Endothelial cell (in vitro differentiated cells): Measurements from ENCODE around the gene SLC25A13. TPM values are rescaled to one million over a fixed set of nuclear protein-coding genes. Genes with fewer than 3 reads are reported as not detected.

Experiments
- DNase-seq: peaks from one replicate; pipeline ENCODE4 v3.0.0; 2021; ENCODE audit warnings: low spot score
- H3K27ac Mint-ChIP-seq: one replicate; pipeline ENCODE4 v1.8.0; 2021; ENCODE audit warnings: mixed read lengths, inconsistent platforms; ENCODE audit not compliant: unreplicated experiment
- H3K27me3 Mint-ChIP-seq: one replicate; pipeline ENCODE4 v1.8.0; 2021; ENCODE audit warnings: mild to moderate bottlenecking, moderate library complexity, mixed read lengths, inconsistent platforms; ENCODE audit not compliant: unreplicated experiment
- H3K36me3 Mint-ChIP-seq: one replicate; pipeline ENCODE4 v1.8.0; 2021; ENCODE audit warnings: mild to moderate bottlenecking, low read depth, mixed read lengths, inconsistent platforms; ENCODE audit not compliant: unreplicated experiment
- H3K4me1 Mint-ChIP-seq: one replicate; pipeline ENCODE4 v1.8.0; 2021; ENCODE audit warnings: mild to moderate bottlenecking, mixed read lengths, inconsistent platforms; ENCODE audit not compliant: unreplicated experiment
- H3K4me3 Mint-ChIP-seq: one replicate; pipeline ENCODE4 v1.8.0; 2021; ENCODE audit warnings: mild to moderate bottlenecking, mixed read lengths, inconsistent platforms; ENCODE audit not compliant: unreplicated experiment
- H3K9me3 Mint-ChIP-seq: one replicate; pipeline ENCODE4 v1.8.0; 2021; ENCODE audit warnings: mixed read lengths, inconsistent platforms; ENCODE audit not compliant: unreplicated experiment
- CTCF ChIP-seq: fragments of 200-600 bp; sonication (generic); IDR thresholded peaks from one replicate; pipeline ENCODE4 v1.5.0; 2021; ENCODE audit warnings: antibody characterized with exemption; ENCODE audit not compliant: unreplicated experiment
- total RNA-seq: library from RNA; stranded (reverse); fragmentation: NEBNext Ultra II Directional; extraction: Animal tissue kit (Norgen Biotek cat#: 25700); gene quantifications from one replicate; pipeline ENCODE4 v1.2.1, GENCODE V29; 2021; ENCODE audit not compliant: unreplicated experiment

Gene SLC25A13
- total RNA-seq, 1 donor from 2014 or later = 69.6 TPM

GRCh38 chr7:96120445-96121225 is 201.3 kb downstream of the SLC25A13 start:
- Mint-ChIP-seq H3K27me3 (peaks cover 4% of the 10 kb centered on the region), H3K4me3 (no peak overlapping the region), H3K27ac (no peak overlapping the region), H3K36me3 (peaks cover 4% of the 10 kb centered on the region), H3K9me3 (no peaks in the 10 kb centered on the region), H3K4me1 (peaks cover 12% of the 10 kb centered on the region)
- DNase-seq = no peak
- no peak for TF ChIP-seq CTCF

GRCh38 chr7:96118449-96119001 is 203.4 kb downstream of the SLC25A13 start:
- H3K27ac Mint-ChIP-seq = no peak overlapping the region
- no peak for TF ChIP-seq CTCF
- H3K9me3 Mint-ChIP-seq = no peaks in the 10 kb centered on the region
- peaks cover 4% of the 10 kb centered on the region for H3K36me3 Mint-ChIP-seq
- H3K4me1 Mint-ChIP-seq = peaks cover 7% of the 10 kb centered on the region
- H3K27me3 Mint-ChIP-seq = peaks cover 4% of the 10 kb centered on the region
- DNase-seq = no peak
- no peak overlapping the region for H3K4me3 Mint-ChIP-seq

- peaks cover 4% of the 10 kb centered on the region for H3K27me3 Mint-ChIP-seq
- no peak for DNase-seq
- no peak overlapping the region for H3K4me3 Mint-ChIP-seq
- no peak for TF ChIP-seq CTCF
- H3K27ac Mint-ChIP-seq = no peak overlapping the region
- no peaks in the 10 kb centered on the region for H3K9me3 Mint-ChIP-seq
- no peaks in the 10 kb centered on the region for H3K4me1 Mint-ChIP-seq
- H3K36me3 Mint-ChIP-seq = peaks cover 4% of the 10 kb centered on the region
Observed at GRCh38 chr7:96116173-96116572, 205.7 kb downstream of the SLC25A13 start.

- DNase-seq = no peak
- Mint-ChIP-seq H3K4me1 (no peaks in the 10 kb centered on the region), H3K9me3 (no peaks in the 10 kb centered on the region), H3K36me3 (no peaks in the 10 kb centered on the region), H3K4me3 (no peak overlapping the region), H3K27ac (no peak overlapping the region), H3K27me3 (peaks cover 4% of the 10 kb centered on the region)
- TF ChIP-seq CTCF = no peak
Observed at GRCh38 chr7:96114190-96114589, 207.7 kb downstream of the SLC25A13 start.

- H3K27ac Mint-ChIP-seq = no peak overlapping the region
Observed at GRCh38 chr7:96111405-96111804, 210.5 kb downstream of the SLC25A13 start.

More at GRCh38 chr7:96111405-96111804, 210.5 kb downstream of the SLC25A13 start:
- TF ChIP-seq CTCF = no peak
- Mint-ChIP-seq H3K27me3 (no peaks in the 10 kb centered on the region), H3K4me1 (no peaks in the 10 kb centered on the region), H3K4me3 (no peak overlapping the region), H3K9me3 (no peaks in the 10 kb centered on the region), H3K36me3 (no peaks in the 10 kb centered on the region)
- DNase-seq = no peak
